Fibroblast of lung (primary cell): ENCODE measurements around the gene CBFA2T2. TPM values are rescaled to one million over a fixed set of nuclear protein-coding genes. Genes with fewer than 3 reads are reported as not detected.

ENCODE experiments used
- DNase-seq, 2 donors: peaks; one replicate each; pipeline versions ENCODE4 v3.0.0 to v3.0.0-alpha.2; 2010; ENCODE audit warnings: low read depth in 2 of 2
- H2AFZ ChIP-seq: 2 replicates; pipeline ENCODE4 v1.5.1; 2012; ENCODE audit warnings: low read length, control low read depth, inconsistent platforms
- H3K27ac ChIP-seq: 2 replicates; pipeline ENCODE4 v1.5.1; 2011; ENCODE audit warnings: low read length, control low read depth; ENCODE audit not compliant: insufficient read depth
- H3K27me3 ChIP-seq: 2 replicates; pipeline ENCODE4 v1.5.1; 2011; ENCODE audit warnings: mild to moderate bottlenecking, low read length; ENCODE audit not compliant: control insufficient read depth, insufficient read depth
- H3K36me3 ChIP-seq: 2 replicates; pipeline ENCODE4 v1.5.1; 2011; ENCODE audit warnings: low read length; ENCODE audit not compliant: control insufficient read depth, insufficient read depth
- H3K4me1 ChIP-seq: 2 replicates; pipeline ENCODE4 v1.5.1; 2011; ENCODE audit warnings: low read length; ENCODE audit not compliant: control insufficient read depth, insufficient read depth; ENCODE audit errors: extremely low read depth
- H3K4me2 ChIP-seq: 2 replicates; pipeline ENCODE4 v1.5.1; 2011; ENCODE audit warnings: low read length, control low read depth; ENCODE audit not compliant: insufficient read depth; ENCODE audit errors: extremely low read depth
- H3K4me3 ChIP-seq, 4 experiments: fragments of 200-600 bp in 1 of 4; sonication (generic) in 1 of 4; replicated peaks in 1 of 4; 2 replicates each; pipeline ENCODE4 v1.5.1; 2011 to 2016; ENCODE audit warnings: low read length in 4 of 4, low read depth in 3 of 4, mild to moderate bottlenecking in 3 of 4, control low read depth in 2 of 4, inconsistent platforms in 1 of 4, mixed read lengths in 1 of 4; ENCODE audit not compliant: insufficient read depth in 1 of 4; ENCODE audit errors: control extremely low read depth in 1 of 4
- H3K79me2 ChIP-seq: 2 replicates; pipeline ENCODE4 v1.5.1; 2012; ENCODE audit warnings: mild to moderate bottlenecking, low read length, inconsistent platforms; ENCODE audit not compliant: control insufficient read depth, insufficient read depth
- H3K9ac ChIP-seq: 2 replicates; pipeline ENCODE4 v1.5.1; 2011; ENCODE audit warnings: mild to moderate bottlenecking, low read length, control low read depth; ENCODE audit not compliant: insufficient read depth
- H3K9me3 ChIP-seq: 2 replicates; pipeline ENCODE4 v1.5.1; 2012; ENCODE audit warnings: low read depth, low read length; ENCODE audit not compliant: control insufficient read depth, insufficient read depth
- H4K20me1 ChIP-seq: 2 replicates; pipeline ENCODE4 v1.5.1; 2011; ENCODE audit warnings: low read length; ENCODE audit not compliant: control insufficient read depth, insufficient read depth; ENCODE audit errors: extremely low read depth
- EZH2 ChIP-seq: IDR thresholded peaks from 2 replicates; pipeline ENCODE4 v1.5.1; 2012; ENCODE audit warnings: low read length, control low read depth, mild to moderate bottlenecking; ENCODE audit errors: missing control alignments
- polyA plus RNA-seq, 2 donors: library from polyadenylated mRNA; depleted of rRNA in 1 of 2; stranded (reverse) in 1 of 2; unstranded in 1 of 2; fragments of >200 nt; gene quantifications; 2 replicates each; pipeline ENCODE4 v1.2.1, GENCODE V29; 2011 to 2012; ENCODE audit warnings: missing spikeins in 1 of 2
- total RNA-seq: library from RNA; depleted of rRNA; stranded (reverse); fragments of >200 nt; gene quantifications from 2 replicates; pipeline ENCODE4 v1.2.1, GENCODE V29; 2014
- TF ChIP-seq, protein P1 (sequence below), 2 donors: IDR thresholded peaks in 1 of 2; conservative IDR thresholded peaks in 1 of 2; 1 replicate in 1 of 2; 2 replicates in 1 of 2; pipeline ENCODE4 v1.5.1; 2011 to 2012; ENCODE audit warnings: low read length in 2 of 2, control low read depth in 1 of 2, inconsistent platforms in 1 of 2, low read depth in 1 of 2, mild to moderate bottlenecking in 1 of 2

The CBFA2T2 gene
- total and polyA plus RNA-seq, 2 donors (not counting 1 experiment from before 2014, with no cell fraction given) = 5.6 to 7.3 TPM

DNA sequence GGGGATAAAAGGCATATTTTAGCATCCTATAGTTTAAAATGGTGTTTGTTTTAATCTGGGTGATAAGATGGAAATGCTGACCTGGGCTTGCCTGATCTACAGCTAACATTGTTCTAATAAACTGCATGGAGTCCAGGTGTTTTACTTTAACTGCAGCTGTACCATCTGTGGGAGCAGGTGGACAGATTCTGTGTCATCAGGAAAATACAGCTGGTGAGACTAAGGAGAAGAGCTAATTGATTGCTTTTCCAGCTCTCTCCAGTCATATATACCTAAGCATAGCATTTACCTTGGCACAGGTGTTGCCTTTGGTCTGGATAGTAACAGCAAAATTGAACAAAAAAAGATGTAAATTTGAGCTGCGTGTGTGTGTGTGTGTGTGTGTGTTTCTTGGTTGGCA is 31.6 kb downstream of the CBFA2T2 start:
- TF ChIP-seq, protein P1, sequence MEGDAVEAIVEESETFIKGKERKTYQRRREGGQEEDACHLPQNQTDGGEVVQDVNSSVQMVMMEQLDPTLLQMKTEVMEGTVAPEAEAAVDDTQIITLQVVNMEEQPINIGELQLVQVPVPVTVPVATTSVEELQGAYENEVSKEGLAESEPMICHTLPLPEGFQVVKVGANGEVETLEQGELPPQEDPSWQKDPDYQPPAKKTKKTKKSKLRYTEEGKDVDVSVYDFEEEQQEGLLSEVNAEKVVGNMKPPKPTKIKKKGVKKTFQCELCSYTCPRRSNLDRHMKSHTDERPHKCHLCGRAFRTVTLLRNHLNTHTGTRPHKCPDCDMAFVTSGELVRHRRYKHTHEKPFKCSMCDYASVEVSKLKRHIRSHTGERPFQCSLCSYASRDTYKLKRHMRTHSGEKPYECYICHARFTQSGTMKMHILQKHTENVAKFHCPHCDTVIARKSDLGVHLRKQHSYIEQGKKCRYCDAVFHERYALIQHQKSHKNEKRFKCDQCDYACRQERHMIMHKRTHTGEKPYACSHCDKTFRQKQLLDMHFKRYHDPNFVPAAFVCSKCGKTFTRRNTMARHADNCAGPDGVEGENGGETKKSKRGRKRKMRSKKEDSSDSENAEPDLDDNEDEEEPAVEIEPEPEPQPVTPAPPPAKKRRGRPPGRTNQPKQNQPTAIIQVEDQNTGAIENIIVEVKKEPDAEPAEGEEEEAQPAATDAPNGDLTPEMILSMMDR (conservative IDR thresholded peaks at IDR 0.05 in 1 of 2, IDR thresholded peaks at IDR 0.05 in 1 of 2; ENCODE audit: low read depth in 1 of 2, low read length in 2 of 2) = no peak
- no peak for TF ChIP-seq EZH2
- H3K36me3 ChIP-seq = no peaks in the 10 kb centered on the region
- H3K9ac ChIP-seq = no peak overlapping the region
- no peaks in the 10 kb centered on the region for H3K9me3 ChIP-seq
- H3K4me2 ChIP-seq = no peak overlapping the region
- no peak overlapping the region for H3K27ac ChIP-seq
- no peak overlapping the region for H2AFZ ChIP-seq
- no peak for DNase-seq
- no peaks in the 10 kb centered on the region for H4K20me1 ChIP-seq
- no peaks in the 10 kb centered on the region for H3K4me1 ChIP-seq
- H3K27me3 ChIP-seq = no peaks in the 10 kb centered on the region
- H3K4me3 ChIP-seq = no peak overlapping the region
- no peaks in the 10 kb centered on the region for H3K79me2 ChIP-seq

DNA sequence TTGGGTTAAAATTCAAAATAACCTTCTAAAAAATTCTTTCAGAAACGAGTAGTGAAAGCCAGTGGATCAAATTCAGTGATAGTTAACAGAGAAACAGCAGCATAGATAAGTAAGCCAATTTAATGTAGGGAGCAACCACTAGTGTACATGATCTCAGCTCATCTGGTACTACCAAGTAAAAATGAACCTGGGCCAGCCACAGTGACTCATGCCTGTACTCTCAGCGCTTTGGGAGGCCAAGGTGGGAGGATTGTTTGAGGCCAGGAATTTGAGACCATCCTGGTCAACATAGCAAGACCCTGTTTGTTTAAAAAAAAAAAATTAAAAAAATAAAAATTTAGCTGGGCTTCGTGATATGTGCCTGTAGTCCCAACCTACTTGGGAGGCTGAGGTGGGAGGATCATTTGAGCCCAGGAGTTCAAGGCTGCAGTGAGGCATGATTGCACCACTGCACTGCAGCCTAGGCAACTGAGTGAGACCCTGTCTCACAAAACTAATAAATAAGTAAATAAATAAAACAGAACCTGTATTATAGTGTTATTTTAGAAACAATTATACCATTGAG is 32.4 kb downstream of the CBFA2T2 start:
- Histone ChIP-seq H3K4me2 (no peak overlapping the region), H3K4me1 (no peaks in the 10 kb centered on the region), H2AFZ (no peak overlapping the region), H3K9me3 (no peaks in the 10 kb centered on the region), H4K20me1 (no peaks in the 10 kb centered on the region), H3K9ac (no peak overlapping the region), H3K27ac (no peak overlapping the region), H3K27me3 (no peaks in the 10 kb centered on the region), H3K79me2 (no peaks in the 10 kb centered on the region), H3K36me3 (no peaks in the 10 kb centered on the region), H3K4me3 (no peak overlapping the region)
- TF ChIP-seq, protein P1 (conservative IDR thresholded peaks at IDR 0.05 in 1 of 2, IDR thresholded peaks at IDR 0.05 in 1 of 2; ENCODE audit: low read depth in 1 of 2, low read length in 2 of 2) = no peak
- no peak for TF ChIP-seq EZH2
- DNase-seq = no peak

GRCh38 chr20:33524261-33524660 is 34.4 kb downstream of the CBFA2T2 start:
- DNase-seq = peak; percentile 15 to 61
- Histone ChIP-seq H3K27ac (no peak overlapping the region), H3K36me3 (no peaks in the 10 kb centered on the region), H3K9me3 (no peaks in the 10 kb centered on the region), H3K79me2 (no peaks in the 10 kb centered on the region), H3K4me3 (no peak overlapping the region), H2AFZ (no peak overlapping the region), H3K27me3 (no peaks in the 10 kb centered on the region), H3K9ac (no peak overlapping the region), H3K4me1 (no peaks in the 10 kb centered on the region), H4K20me1 (no peaks in the 10 kb centered on the region), H3K4me2 (no peak overlapping the region)
- TF ChIP-seq, protein P1 (conservative IDR thresholded peaks at IDR 0.05 in 1 of 2, IDR thresholded peaks at IDR 0.05 in 1 of 2; ENCODE audit: low read depth in 1 of 2, low read length in 2 of 2) = no peak
- TF ChIP-seq EZH2 = no peak
